Esophagus muscularis mucosa (tissue), 4 donors: ENCODE measurements around the gene UBE2QL1.

Experiments
- EP300 ChIP-seq: sonication (generic); formaldehyde crosslinking; IDR thresholded peaks from one replicate; pipeline ENCODE4 v1.6.1; 2017; ENCODE audit warnings: antibody characterized with exemption
- POLR2A ChIP-seq: fragments of 450-650 bp; IDR thresholded peaks from one replicate; pipeline ENCODE4 v1.6.1; 2017; ENCODE audit warnings: antibody characterized with exemption, moderate library complexity, mild to moderate bottlenecking, low read depth
- TF ChIP-seq, protein P1 (sequence below), 3 experiments: fragments of 200-600 bp in 2 of 3; fragments of 450-650 bp in 1 of 3; sonication (generic) in 2 of 3; IDR thresholded peaks; one replicate each; pipeline ENCODE4 v1.5.1; 2017 to 2019; ENCODE audit warnings: antibody characterized with exemption in 3 of 3, mild to moderate bottlenecking in 2 of 3, moderate library complexity in 1 of 3

DNA sequence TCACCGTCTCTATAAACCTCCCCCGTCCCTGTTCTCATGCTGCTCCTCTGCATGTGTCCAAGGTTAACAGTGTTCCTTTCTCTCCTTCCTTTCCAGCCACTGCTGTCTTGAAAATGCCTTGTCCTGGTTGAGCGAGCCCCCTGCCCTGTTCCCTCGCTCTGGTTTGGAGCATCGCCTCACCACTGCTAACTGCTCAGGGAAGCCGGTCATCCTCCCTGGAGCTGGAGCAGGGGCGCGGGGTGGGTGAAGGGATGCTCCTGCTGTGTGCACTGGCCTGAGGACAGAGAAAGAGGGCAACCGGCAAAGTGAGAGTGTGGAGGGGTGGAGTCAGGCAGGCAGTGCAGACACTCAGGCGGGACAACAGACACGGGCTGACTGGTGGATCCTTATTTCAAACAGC, 19.4 kb downstream of the UBE2QL1 start:
- TF ChIP-seq POLR2A (no peak), EP300 (no peak)
- TF ChIP-seq, protein P1, sequence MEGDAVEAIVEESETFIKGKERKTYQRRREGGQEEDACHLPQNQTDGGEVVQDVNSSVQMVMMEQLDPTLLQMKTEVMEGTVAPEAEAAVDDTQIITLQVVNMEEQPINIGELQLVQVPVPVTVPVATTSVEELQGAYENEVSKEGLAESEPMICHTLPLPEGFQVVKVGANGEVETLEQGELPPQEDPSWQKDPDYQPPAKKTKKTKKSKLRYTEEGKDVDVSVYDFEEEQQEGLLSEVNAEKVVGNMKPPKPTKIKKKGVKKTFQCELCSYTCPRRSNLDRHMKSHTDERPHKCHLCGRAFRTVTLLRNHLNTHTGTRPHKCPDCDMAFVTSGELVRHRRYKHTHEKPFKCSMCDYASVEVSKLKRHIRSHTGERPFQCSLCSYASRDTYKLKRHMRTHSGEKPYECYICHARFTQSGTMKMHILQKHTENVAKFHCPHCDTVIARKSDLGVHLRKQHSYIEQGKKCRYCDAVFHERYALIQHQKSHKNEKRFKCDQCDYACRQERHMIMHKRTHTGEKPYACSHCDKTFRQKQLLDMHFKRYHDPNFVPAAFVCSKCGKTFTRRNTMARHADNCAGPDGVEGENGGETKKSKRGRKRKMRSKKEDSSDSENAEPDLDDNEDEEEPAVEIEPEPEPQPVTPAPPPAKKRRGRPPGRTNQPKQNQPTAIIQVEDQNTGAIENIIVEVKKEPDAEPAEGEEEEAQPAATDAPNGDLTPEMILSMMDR (IDR thresholded peaks at IDR 0.05) = no peak
